K562 (cell line): ENCODE results near the gene INCA1. TPM values are rescaled to one million over a fixed set of nuclear protein-coding genes. Genes with fewer than 3 reads are reported as not detected.

ENCODE experiments used
- CC2D1A ChIP-seq: fragments of 450-650 bp; IDR thresholded peaks from 2 replicates; pipeline ENCODE4 v1.6.1; 2017; ENCODE audit warnings: mild to moderate bottlenecking
- CSDE1 ChIP-seq, 2 experiments: fragments of 450-650 bp; IDR thresholded peaks; 2 replicates each; pipeline ENCODE4 v1.6.1; 2016; ENCODE audit warnings: mild to moderate bottlenecking in 1 of 2
- E2F8 ChIP-seq: fragments of 450-650 bp; IDR thresholded peaks from 2 replicates; pipeline ENCODE4 v1.7.1; 2018; ENCODE audit warnings: mild to moderate bottlenecking, low read depth; ENCODE audit not compliant: partially characterized antibody
- KLF13 ChIP-seq: fragments of 450-650 bp; IDR thresholded peaks from 2 replicates; pipeline ENCODE4 v1.6.1; 2016; ENCODE audit warnings: missing genetic modification characterization, low read depth, mild to moderate bottlenecking, missing compliant biosample characterization, moderate library complexity, borderline replicate concordance
- KLF16 ChIP-seq: IDR thresholded peaks from 2 replicates; pipeline ENCODE4 v1.6.1; 2016; ENCODE audit warnings: antibody characterized with exemption
- MXD1 ChIP-seq: fragments of 250-450 bp; sonication (Bioruptor Pico); IDR thresholded peaks from 2 replicates; pipeline ENCODE4 v1.8.0; 2021; ENCODE audit warnings: borderline replicate concordance, mild to moderate bottlenecking, moderate library complexity; ENCODE audit not compliant: poor library complexity, severe bottlenecking
- NFATC3 ChIP-seq: fragments of 450-650 bp; IDR thresholded peaks from 2 replicates; pipeline ENCODE4 v1.6.1; 2017; ENCODE audit warnings: mild to moderate bottlenecking
- NKRF ChIP-seq: fragments of 450-650 bp; IDR thresholded peaks from 2 replicates; pipeline ENCODE4 v1.6.1; 2016; ENCODE audit warnings: borderline replicate concordance
- NR3C1 ChIP-seq: sonication (generic); formaldehyde crosslinking; IDR thresholded peaks from 2 replicates; pipeline ENCODE4 v1.8.1; 2022; ENCODE audit warnings: missing genetic modification reagents
- PHF20 ChIP-seq: fragments of 450-650 bp; IDR thresholded peaks from 2 replicates; pipeline ENCODE4 v1.6.1; 2018; ENCODE audit not compliant: partially characterized antibody
- PTTG1 ChIP-seq: fragments of 450-650 bp; IDR thresholded peaks from 2 replicates; pipeline ENCODE4 v1.6.1; 2016; ENCODE audit warnings: low read depth, mild to moderate bottlenecking, missing genetic modification characterization, missing compliant biosample characterization
- SMAD3 ChIP-seq: fragments of 450-650 bp; formaldehyde crosslinking; conservative IDR thresholded peaks from 2 replicates; pipeline ENCODE4 v1.4.0; 2020; ENCODE audit warnings: mild to moderate bottlenecking
- SP2 ChIP-seq: IDR thresholded peaks from 2 replicates; pipeline ENCODE4 v1.6.1; 2011; ENCODE audit warnings: mild to moderate bottlenecking, low read depth, low read length, moderate library complexity; ENCODE audit not compliant: poor library complexity, severe bottlenecking; ENCODE audit errors: extremely low read depth
- SRSF9 ChIP-seq: fragments of 200-400 bp; formaldehyde crosslinking; IDR thresholded peaks from 2 replicates; pipeline ENCODE4 v1.6.1; 2017; ENCODE audit warnings: low read depth, low read length, borderline replicate concordance
- THAP12 ChIP-seq: fragments of 250-450 bp; sonication (Bioruptor Pico); IDR thresholded peaks from 2 replicates; pipeline ENCODE4 v1.9.0; 2021; ENCODE audit warnings: mild to moderate bottlenecking, inconsistent platforms
- ZBTB5 ChIP-seq: fragments of 450-650 bp; IDR thresholded peaks from 2 replicates; pipeline ENCODE4 v1.6.1; 2017; ENCODE audit warnings: antibody characterized with exemption
- ZNF212 ChIP-seq: fragments of 450-650 bp; formaldehyde crosslinking; IDR thresholded peaks from 2 replicates; pipeline ENCODE4 v1.4.0; 2020; ENCODE audit warnings: mild to moderate bottlenecking
- ZNF79 ChIP-seq: fragments of 250-450 bp; sonication (Bioruptor Pico); IDR thresholded peaks from 2 replicates; pipeline ENCODE4 v1.4.0; 2020; ENCODE audit warnings: low read depth, mild to moderate bottlenecking, moderate library complexity
- polyA plus RNA-seq, 8 experiments: library from polyadenylated mRNA; depleted of rRNA in 4 of 8; stranded (reverse) in 5 of 8; unstranded in 3 of 8; fragments of >200 nt; fragmentation: Nextera tagmentation in 2 of 8; fragmentation: Illumina TruSeq in 1 of 8; extraction: Ambion mirVana in 2 of 8; extraction: Trizol in 1 of 8; gene quantifications; 2 replicates each; pipeline versions ENCODE4 v1.2.1 to v1.2.3, GENCODE V29; 2011 to 2014; ENCODE audit warnings: inconsistent platforms in 1 of 8, missing spikeins in 1 of 8
- total RNA-seq, 7 experiments: library from RNA; depleted of rRNA in 6 of 7; stranded (reverse); fragments of >200 nt in 6 of 7; fragmentation: Illumina TruSeq in 2 of 7; extraction: Trizol in 2 of 7; gene quantifications; 2 replicates each; pipeline versions ENCODE4 v1.2.1 to v1.2.3, GENCODE V29; 2011 to 2021; ENCODE audit warnings: low replicate concordance in 1 of 7

INCA1 gene
- total and polyA plus RNA-seq, 9 of the 15 experiments (the other 6 are each of a cell fraction or from before 2014, with no cell fraction given): 0.08 to 0.50 (median 0.13) TPM; not detected in 4

- no peak for TF ChIP-seq NR3C1 (CRISPR knock-in tag)
- TF ChIP-seq NKRF: no peak
- no peak for TF ChIP-seq ZNF212 (CRISPR knock-in tag)
- no peak for TF ChIP-seq SP2
- no peak for TF ChIP-seq SMAD3 (CRISPR knock-in tag)
- TF ChIP-seq KLF13: peak; percentile 59; the same call in 1 of the 2 replicates
- no peak for TF ChIP-seq KLF16
- TF ChIP-seq MXD1 (CRISPR knock-in tag): no peak
- TF ChIP-seq ZNF79: no peak
- TF ChIP-seq CC2D1A: 0 out of 2 replicates have a peak, but pooled peaks have one; percentile 34
- no peak for TF ChIP-seq NFATC3
- TF ChIP-seq PHF20: peak; percentile 40
- TF ChIP-seq CSDE1 (IDR thresholded peaks at IDR 0.05): no peak
- TF ChIP-seq PTTG1 (tag): no peak
- no peak for TF ChIP-seq ZBTB5
- TF ChIP-seq SRSF9: no peak
- no peak for TF ChIP-seq E2F8
- peak; percentile 49; the same call in 1 of the 2 replicates for TF ChIP-seq THAP12 (CRISPR knock-in tag)
Measured at GRCh38 chr17:4939796-4940554, 57.3 kb downstream of the INCA1 start, which contains the start of the genes RNF167 and SLC25A11 (continued).
